C1 segment of cervical spinal cord (tissue), 14 donors: ENCODE results near the gene MPZL3.
A peak's percentile ranks its signal among the peaks of the same experiment; 100 is the strongest.
"Not testable (repeated sequence)": the region's sequence is repeated elsewhere in the genome, so short reads cannot be mapped to it uniquely, and the experiment has no call there.

Source experiments
- DNase-seq, 14 donors: peaks; one replicate each; lab custom pipeline; 2025; lab: John Stamatoyannopoulos, UW

Gene MPZL3

GRCh38 chr11:118212781-118213191, 39.4 kb downstream of the MPZL3 start:
- DNase-seq, result peak in 1 of 14 donors; percentile 83

- peak in 1 of 14 donors; percentile 10 for DNase-seq
Observed at GRCh38 chr11:118212131-118212725, 39.9 kb downstream of the MPZL3 start.

- DNase-seq, result peak in 1 of 14 donors; percentile 35
Observed at GRCh38 chr11:118211006-118211405, 41.2 kb downstream of the MPZL3 start.

- DNase-seq, result no peak
Observed at GRCh38 chr11:118210323-118210722, 41.8 kb downstream of the MPZL3 start.

GRCh38 chr11:118209033-118209432, 43.1 kb downstream of the MPZL3 start:
- DNase-seq, result no peak

- no peak for DNase-seq
Observed at GRCh38 chr11:118207079-118207478, 45.1 kb downstream of the MPZL3 start.

- DNase-seq, result peak in 1 of 14 donors; percentile 8
Observed at GRCh38 chr11:118206391-118207031, 45.7 kb downstream of the MPZL3 start.

- no peak for DNase-seq
Observed at GRCh38 chr11:118205606-118206378, 46.4 kb downstream of the MPZL3 start.

GRCh38 chr11:118202599-118203422, 49.4 kb downstream of the MPZL3 start:
- no peak for DNase-seq

GRCh38 chr11:118201966-118202365, 50.2 kb downstream of the MPZL3 start:
- DNase-seq, result no peak

GRCh38 chr11:118200901-118201680, 51.1 kb downstream of the MPZL3 start:
- no peak for DNase-seq

- DNase-seq, result no peak
Observed at GRCh38 chr11:118200497-118200896, 51.7 kb downstream of the MPZL3 start.

- DNase-seq, result no peak
Observed at GRCh38 chr11:118199135-118199534, 53.0 kb downstream of the MPZL3 start.

GRCh38 chr11:118198370-118198769, 53.8 kb downstream of the MPZL3 start:
- peak in 11 of 14 donors; percentile 11 to 74 (median 36) for DNase-seq

- peak in 12 of 14 donors; percentile 22 to 72 (median 50) for DNase-seq
Observed at GRCh38 chr11:118194835-118195627, 57.1 kb downstream of the MPZL3 start.

- DNase-seq, result peak in 1 of 14 donors; percentile 28
Observed at GRCh38 chr11:118193910-118194566, 58.1 kb downstream of the MPZL3 start.

GRCh38 chr11:118192817-118193216, 59.3 kb downstream of the MPZL3 start:
- DNase-seq, result not testable (repeated sequence)

- DNase-seq, result not testable (repeated sequence)
Observed at GRCh38 chr11:118190942-118191506, 61.1 kb downstream of the MPZL3 start.
